Loucy (cell line): ENCODE measurements around the gene FMN1.

ENCODE experiments used
- EZH2phosphoT487 ChIP-seq: fragments of 200-600 bp; IDR thresholded peaks from 2 replicates; pipeline ENCODE4 v1.6.1; 2018; ENCODE audit warnings: antibody characterized with exemption, mild to moderate bottlenecking, moderate library complexity, borderline replicate concordance
- TF ChIP-seq, protein P1 (sequence below): fragments of 200-600 bp; sonication (generic); conservative IDR thresholded peaks from 2 replicates; pipeline ENCODE4 v1.5.1; 2014; ENCODE audit warnings: mild to moderate bottlenecking, antibody characterized with exemption, low read length

DNA sequence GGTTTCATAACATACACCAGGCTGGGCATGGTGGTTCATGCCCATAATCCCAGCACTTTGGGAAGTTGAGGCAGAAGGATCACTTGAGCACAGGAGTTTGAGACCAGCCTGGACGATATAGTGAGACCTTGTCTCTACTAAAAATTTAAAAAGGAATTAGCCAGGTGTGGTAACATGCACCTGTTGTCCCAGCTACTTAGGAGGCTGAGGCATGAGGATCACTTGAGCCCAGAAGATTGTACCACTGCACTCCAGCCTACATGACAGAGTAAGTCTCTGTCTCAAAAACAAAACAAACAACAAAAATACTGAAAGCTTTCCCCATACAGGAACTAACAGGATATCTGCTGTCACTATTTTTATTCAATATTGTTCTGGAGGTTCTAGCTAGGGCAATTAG, 455.8 kb downstream of the FMN1 start:
- TF ChIP-seq, protein P1, sequence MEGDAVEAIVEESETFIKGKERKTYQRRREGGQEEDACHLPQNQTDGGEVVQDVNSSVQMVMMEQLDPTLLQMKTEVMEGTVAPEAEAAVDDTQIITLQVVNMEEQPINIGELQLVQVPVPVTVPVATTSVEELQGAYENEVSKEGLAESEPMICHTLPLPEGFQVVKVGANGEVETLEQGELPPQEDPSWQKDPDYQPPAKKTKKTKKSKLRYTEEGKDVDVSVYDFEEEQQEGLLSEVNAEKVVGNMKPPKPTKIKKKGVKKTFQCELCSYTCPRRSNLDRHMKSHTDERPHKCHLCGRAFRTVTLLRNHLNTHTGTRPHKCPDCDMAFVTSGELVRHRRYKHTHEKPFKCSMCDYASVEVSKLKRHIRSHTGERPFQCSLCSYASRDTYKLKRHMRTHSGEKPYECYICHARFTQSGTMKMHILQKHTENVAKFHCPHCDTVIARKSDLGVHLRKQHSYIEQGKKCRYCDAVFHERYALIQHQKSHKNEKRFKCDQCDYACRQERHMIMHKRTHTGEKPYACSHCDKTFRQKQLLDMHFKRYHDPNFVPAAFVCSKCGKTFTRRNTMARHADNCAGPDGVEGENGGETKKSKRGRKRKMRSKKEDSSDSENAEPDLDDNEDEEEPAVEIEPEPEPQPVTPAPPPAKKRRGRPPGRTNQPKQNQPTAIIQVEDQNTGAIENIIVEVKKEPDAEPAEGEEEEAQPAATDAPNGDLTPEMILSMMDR = no peak
- TF ChIP-seq EZH2phosphoT487 = no peak
